Measurements from ENCODE around the gene ABCC1.

The ABCC1 gene

DNA sequence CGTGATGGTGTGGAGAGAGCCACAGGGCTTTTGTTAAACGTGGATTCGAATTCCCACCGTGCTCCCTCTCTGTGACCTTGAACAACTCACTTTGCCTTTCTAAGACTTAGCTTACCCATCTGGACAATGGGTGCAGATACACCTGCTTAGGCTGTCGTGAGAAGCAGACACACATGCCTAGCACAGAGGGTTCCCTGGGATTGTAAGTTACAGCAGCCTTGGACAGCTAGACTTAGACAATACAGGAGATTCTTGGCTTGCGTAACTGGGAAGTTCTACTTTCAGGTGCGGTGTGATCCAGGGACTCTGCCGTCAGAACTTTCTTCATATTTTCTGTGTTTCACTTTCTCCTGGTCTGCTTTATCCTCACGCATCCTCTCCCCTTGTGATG is 127.0 kb downstream of the ABCC1 start:
- Histone ChIP-seq H3K4me1 (ENCODE audit: control insufficient read depth, insufficient read depth, low read length) (no peaks in the 10 kb centered on the region), H3K9me3 (ENCODE audit: control insufficient read depth, insufficient read depth, low read depth, low read length) (no peaks in the 10 kb centered on the region), H3K36me3 (ENCODE audit: control insufficient read depth in 2 of 2, insufficient read depth in 1 of 2, low read length in 2 of 2) (peaks cover 6 to 69% of the 10 kb centered on the region in 2 experiments; a peak in 2 of 3 replicates), H3K27ac (ENCODE audit: extremely low read depth, low read depth, low read length) (no peak overlapping the region), H3K4me3 (ENCODE audit: low read depth, low read length) (no peak overlapping the region)
- TF ChIP-seq ZNF324 (tag by site-specific recombination; IDR thresholded peaks at IDR 0.05) (no peak), ZNF514 (tag by site-specific recombination; IDR thresholded peaks at IDR 0.05) (no peak), ZNF114 (tag by site-specific recombination; IDR thresholded peaks at IDR 0.05) (no peak), ZNF596 (tag by site-specific recombination; IDR thresholded peaks at IDR 0.05) (no peak), ZNF558 (tag by site-specific recombination; IDR thresholded peaks at IDR 0.05) (no peak), ZNF548 (tag by site-specific recombination; IDR thresholded peaks at IDR 0.05) (no peak)
- TF ChIP-seq, protein P1, sequence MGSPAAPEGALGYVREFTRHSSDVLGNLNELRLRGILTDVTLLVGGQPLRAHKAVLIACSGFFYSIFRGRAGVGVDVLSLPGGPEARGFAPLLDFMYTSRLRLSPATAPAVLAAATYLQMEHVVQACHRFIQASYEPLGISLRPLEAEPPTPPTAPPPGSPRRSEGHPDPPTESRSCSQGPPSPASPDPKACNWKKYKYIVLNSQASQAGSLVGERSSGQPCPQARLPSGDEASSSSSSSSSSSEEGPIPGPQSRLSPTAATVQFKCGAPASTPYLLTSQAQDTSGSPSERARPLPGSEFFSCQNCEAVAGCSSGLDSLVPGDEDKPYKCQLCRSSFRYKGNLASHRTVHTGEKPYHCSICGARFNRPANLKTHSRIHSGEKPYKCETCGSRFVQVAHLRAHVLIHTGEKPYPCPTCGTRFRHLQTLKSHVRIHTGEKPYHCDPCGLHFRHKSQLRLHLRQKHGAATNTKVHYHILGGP (tag by site-specific recombination; IDR thresholded peaks at IDR 0.05), result no peak
- TF ChIP-seq, protein P2, sequence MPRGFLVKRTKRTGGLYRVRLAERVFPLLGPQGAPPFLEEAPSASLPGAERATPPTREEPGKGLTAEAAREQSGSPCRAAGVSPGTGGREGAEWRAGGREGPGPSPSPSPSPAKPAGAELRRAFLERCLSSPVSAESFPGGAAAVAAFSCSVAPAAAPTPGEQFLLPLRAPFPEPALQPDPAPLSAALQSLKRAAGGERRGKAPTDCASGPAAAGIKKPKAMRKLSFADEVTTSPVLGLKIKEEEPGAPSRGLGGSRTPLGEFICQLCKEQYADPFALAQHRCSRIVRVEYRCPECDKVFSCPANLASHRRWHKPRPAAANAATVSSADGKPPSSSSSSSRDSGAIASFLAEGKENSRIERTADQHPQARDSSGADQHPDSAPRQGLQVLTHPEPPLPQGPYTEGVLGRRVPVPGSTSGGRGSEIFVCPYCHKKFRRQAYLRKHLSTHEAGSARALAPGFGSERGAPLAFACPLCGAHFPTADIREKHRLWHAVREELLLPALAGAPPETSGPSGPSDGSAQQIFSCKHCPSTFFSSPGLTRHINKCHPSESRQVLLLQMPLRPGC (tag by site-specific recombination; IDR thresholded peaks at IDR 0.05), result no peak
- TF ChIP-seq, protein P3, sequence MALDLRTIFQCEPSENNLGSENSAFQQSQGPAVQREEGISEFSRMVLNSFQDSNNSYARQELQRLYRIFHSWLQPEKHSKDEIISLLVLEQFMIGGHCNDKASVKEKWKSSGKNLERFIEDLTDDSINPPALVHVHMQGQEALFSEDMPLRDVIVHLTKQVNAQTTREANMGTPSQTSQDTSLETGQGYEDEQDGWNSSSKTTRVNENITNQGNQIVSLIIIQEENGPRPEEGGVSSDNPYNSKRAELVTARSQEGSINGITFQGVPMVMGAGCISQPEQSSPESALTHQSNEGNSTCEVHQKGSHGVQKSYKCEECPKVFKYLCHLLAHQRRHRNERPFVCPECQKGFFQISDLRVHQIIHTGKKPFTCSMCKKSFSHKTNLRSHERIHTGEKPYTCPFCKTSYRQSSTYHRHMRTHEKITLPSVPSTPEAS (tag by site-specific recombination; IDR thresholded peaks at IDR 0.05), result no peak
- CTCF ChIA-PET, result no interaction called here
- POLR2A ChIA-PET, result no interaction called here

DNA sequence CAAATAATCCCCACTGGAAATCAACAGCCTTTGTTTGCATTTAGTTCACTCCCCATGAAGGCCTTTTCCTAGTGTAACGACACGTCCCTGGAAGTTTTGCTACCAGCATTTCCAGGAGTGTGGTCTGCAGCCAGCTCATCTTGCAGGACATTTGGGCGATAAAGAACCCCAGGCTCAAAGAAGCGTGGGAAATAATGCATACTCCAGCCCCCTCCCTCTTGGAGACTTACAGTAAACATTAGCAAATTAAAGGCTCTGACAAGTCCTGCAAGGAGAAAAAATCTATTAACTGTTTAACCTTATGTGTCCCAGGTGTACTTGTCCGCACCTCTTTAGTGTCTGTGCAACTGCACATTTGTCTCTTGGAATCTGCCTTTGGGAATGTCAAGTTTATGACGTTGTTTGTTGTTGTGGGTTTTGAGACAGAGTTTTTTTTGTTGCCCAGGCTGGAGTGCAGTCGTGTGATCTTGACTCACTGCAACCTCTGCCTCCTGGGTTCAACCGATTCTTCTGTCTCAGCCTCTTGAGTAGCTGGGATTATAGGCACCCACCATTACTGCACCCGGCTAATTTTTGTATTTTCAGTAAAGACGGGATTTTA is 131.1 kb downstream of the ABCC1 start:
- Histone ChIP-seq H3K27ac (ENCODE audit: extremely low read depth, low read depth, low read length) (no peak overlapping the region), H3K4me1 (ENCODE audit: control insufficient read depth, insufficient read depth, low read length) (no peaks in the 10 kb centered on the region), H3K4me3 (ENCODE audit: low read depth, low read length) (no peak overlapping the region), H3K36me3 (ENCODE audit: control insufficient read depth in 2 of 2, insufficient read depth in 1 of 2, low read length in 2 of 2) (peaks cover 3 to 77% of the 10 kb centered on the region in 2 experiments; a peak in 2 of 3 replicates), H3K9me3 (ENCODE audit: control insufficient read depth, insufficient read depth, low read depth, low read length) (no peaks in the 10 kb centered on the region)
- TF ChIP-seq ZNF239 (tag by site-specific recombination; IDR thresholded peaks at IDR 0.05) (peak; percentile 98), ZNF677 (tag by site-specific recombination; IDR thresholded peaks at IDR 0.05) (no peak)
- ChIA-PET POLR2A (no interaction called here), CTCF (interaction anchor here (0.7 to 1.7 kb wide), 3 partner anchors 50 to 206 kb away, joined by 3 read pairs; no protein-coding TSS in a partner anchor)

DNA sequence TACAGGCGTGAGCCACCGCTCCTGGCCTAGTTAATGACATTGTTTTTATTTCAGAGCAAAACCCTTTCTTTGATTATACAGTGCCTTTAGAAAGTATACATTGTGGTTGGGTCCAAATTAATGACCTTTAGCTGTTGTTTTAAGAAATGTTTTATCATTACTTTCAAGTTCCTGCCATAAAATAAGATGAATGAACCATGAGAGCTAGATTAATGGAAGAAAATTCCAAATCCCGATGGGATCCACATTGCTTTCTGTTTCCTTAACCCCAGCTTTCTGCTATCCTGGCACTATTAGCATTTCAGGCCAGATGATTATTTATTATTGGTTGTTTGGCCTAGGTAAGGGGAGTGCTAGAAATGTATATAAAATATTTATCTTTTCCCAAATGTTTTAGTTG is 131.7 kb downstream of the ABCC1 start:
- no peaks in the 10 kb centered on the region for H3K4me1 ChIP-seq (ENCODE audit: control insufficient read depth, insufficient read depth, low read length)
- no peak overlapping the region for H3K27ac ChIP-seq (ENCODE audit: extremely low read depth, low read depth, low read length)
- ChIA-PET POLR2A (no interaction called here), CTCF (interaction anchor here (0.7 to 1.7 kb wide), 4 partner anchors 37 to 206 kb away, joined by 3 read pairs; no protein-coding TSS in a partner anchor)
- no peaks in the 10 kb centered on the region for H3K9me3 ChIP-seq (ENCODE audit: control insufficient read depth, insufficient read depth, low read depth, low read length)
- H3K36me3 ChIP-seq (ENCODE audit: control insufficient read depth in 2 of 2, insufficient read depth in 1 of 2, low read length in 2 of 2), result peaks cover 3 to 77% of the 10 kb centered on the region in 2 experiments; a peak in 2 of 3 replicates
- no peak overlapping the region for H3K4me3 ChIP-seq (ENCODE audit: low read depth, low read length)
- no peak for TF ChIP-seq ZNF785 (tag by site-specific recombination; IDR thresholded peaks at IDR 0.05)
- no peak for TF ChIP-seq YY2 (tag by site-specific recombination; IDR thresholded peaks at IDR 0.05)
- TF ChIP-seq HOXD13 (CRISPR knock-in tag; IDR thresholded peaks at IDR 0.05; ENCODE audit: borderline replicate concordance), result no peak
- TF ChIP-seq ZBTB17 (tag by site-specific recombination; IDR thresholded peaks at IDR 0.05), result no peak
- no peak for TF ChIP-seq ZNF610 (tag by site-specific recombination; IDR thresholded peaks at IDR 0.05; ENCODE audit: borderline replicate concordance)
- TF ChIP-seq ZNF433 (tag by site-specific recombination; IDR thresholded peaks at IDR 0.05; ENCODE audit: low read depth), result no peak
- TF ChIP-seq ZNF311 (tag by site-specific recombination; IDR thresholded peaks at IDR 0.05; ENCODE audit: borderline replicate concordance), result no peak
- TF ChIP-seq, protein P4, sequence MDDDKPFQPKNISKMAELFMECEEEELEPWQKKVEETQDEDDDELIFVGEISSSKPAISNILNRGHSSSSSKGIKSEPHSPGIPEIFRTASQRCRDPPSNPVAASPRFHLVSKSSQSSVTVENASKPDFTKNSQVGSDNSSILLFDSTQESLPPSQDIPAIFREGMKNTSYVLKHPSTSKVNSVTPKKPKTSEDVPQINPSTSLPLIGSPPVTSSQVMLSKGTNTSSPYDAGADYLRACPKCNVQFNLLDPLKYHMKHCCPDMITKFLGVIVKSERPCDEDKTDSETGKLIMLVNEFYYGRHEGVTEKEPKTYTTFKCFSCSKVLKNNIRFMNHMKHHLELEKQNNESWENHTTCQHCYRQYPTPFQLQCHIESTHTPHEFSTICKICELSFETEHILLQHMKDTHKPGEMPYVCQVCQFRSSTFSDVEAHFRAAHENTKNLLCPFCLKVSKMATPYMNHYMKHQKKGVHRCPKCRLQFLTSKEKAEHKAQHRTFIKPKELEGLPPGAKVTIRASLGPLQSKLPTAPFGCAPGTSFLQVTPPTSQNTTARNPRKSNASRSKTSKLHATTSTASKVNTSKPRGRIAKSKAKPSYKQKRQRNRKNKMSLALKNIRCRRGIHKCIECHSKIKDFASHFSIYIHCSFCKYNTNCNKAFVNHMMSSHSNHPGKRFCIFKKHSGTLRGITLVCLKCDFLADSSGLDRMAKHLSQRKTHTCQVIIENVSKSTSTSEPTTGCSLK (tag by site-specific recombination; IDR thresholded peaks at IDR 0.05), result no peak
- no peak for TF ChIP-seq MYNN (tag by site-specific recombination; IDR thresholded peaks at IDR 0.05; ENCODE audit: borderline replicate concordance)
- TF ChIP-seq, protein P5, sequence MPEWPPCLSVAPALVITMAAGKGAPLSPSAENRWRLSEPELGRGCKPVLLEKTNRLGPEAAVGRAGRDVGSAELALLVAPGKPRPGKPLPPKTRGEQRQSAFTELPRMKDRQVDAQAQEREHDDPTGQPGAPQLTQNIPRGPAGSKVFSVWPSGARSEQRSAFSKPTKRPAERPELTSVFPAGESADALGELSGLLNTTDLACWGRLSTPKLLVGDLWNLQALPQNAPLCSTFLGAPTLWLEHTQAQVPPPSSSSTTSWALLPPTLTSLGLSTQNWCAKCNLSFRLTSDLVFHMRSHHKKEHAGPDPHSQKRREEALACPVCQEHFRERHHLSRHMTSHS (tag by site-specific recombination; IDR thresholded peaks at IDR 0.05), result no peak
- no peak for TF ChIP-seq ZNF211 (tag by site-specific recombination; IDR thresholded peaks at IDR 0.05; ENCODE audit: low read depth)
- TF ChIP-seq, protein P6, sequence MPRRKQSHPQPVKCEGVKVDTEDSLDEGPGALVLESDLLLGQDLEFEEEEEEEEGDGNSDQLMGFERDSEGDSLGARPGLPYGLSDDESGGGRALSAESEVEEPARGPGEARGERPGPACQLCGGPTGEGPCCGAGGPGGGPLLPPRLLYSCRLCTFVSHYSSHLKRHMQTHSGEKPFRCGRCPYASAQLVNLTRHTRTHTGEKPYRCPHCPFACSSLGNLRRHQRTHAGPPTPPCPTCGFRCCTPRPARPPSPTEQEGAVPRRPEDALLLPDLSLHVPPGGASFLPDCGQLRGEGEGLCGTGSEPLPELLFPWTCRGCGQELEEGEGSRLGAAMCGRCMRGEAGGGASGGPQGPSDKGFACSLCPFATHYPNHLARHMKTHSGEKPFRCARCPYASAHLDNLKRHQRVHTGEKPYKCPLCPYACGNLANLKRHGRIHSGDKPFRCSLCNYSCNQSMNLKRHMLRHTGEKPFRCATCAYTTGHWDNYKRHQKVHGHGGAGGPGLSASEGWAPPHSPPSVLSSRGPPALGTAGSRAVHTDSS (tag by site-specific recombination; IDR thresholded peaks at IDR 0.05), result no peak
- no peak for TF ChIP-seq ZNF558 (tag by site-specific recombination; IDR thresholded peaks at IDR 0.05)
